PFSK-1 (cell line): Measurements from ENCODE around the gene UCP3.

Source experiments
- FOXP2 ChIP-seq: optimal IDR thresholded peaks from 2 replicates; pipeline ENCODE3; 2011; ENCODE audit warnings: borderline replicate concordance, control low read depth, inconsistent platforms; ENCODE audit not compliant: insufficient read depth; ENCODE audit errors: extremely low read length, extremely low read depth
- POLR2AphosphoS5 ChIP-seq: IDR thresholded peaks from 2 replicates; pipeline ENCODE4 v1.6.1; 2012; ENCODE audit warnings: low read depth, mild to moderate bottlenecking, control low read depth, low read length, moderate library complexity
- SIN3A ChIP-seq: IDR thresholded peaks from 2 replicates; pipeline ENCODE4 v1.6.1; 2012; ENCODE audit warnings: mild to moderate bottlenecking, low read length, moderate library complexity, borderline replicate concordance; ENCODE audit not compliant: insufficient read depth
- TAF1 ChIP-seq: IDR thresholded peaks from 2 replicates; pipeline ENCODE4 v1.6.1; 2012; ENCODE audit warnings: low read length, control low read depth, borderline replicate concordance; ENCODE audit not compliant: insufficient read depth
- TF ChIP-seq, protein P1 (sequence below), 2 experiments: IDR thresholded peaks; 2 replicates each; pipeline versions ENCODE4 v1.6.1 to v1.8.0; 2011 to 2012; ENCODE audit warnings: low read depth in 2 of 2, low read length in 2 of 2, control low read depth in 1 of 2, inconsistent platforms in 1 of 2, mild to moderate bottlenecking in 1 of 2, moderate library complexity in 1 of 2; ENCODE audit not compliant: insufficient read depth in 1 of 2

Gene UCP3

GRCh38 chr11:74018331-74019005 lies 9.6 kb upstream of the UCP3 start:
- TF ChIP-seq, protein P1, sequence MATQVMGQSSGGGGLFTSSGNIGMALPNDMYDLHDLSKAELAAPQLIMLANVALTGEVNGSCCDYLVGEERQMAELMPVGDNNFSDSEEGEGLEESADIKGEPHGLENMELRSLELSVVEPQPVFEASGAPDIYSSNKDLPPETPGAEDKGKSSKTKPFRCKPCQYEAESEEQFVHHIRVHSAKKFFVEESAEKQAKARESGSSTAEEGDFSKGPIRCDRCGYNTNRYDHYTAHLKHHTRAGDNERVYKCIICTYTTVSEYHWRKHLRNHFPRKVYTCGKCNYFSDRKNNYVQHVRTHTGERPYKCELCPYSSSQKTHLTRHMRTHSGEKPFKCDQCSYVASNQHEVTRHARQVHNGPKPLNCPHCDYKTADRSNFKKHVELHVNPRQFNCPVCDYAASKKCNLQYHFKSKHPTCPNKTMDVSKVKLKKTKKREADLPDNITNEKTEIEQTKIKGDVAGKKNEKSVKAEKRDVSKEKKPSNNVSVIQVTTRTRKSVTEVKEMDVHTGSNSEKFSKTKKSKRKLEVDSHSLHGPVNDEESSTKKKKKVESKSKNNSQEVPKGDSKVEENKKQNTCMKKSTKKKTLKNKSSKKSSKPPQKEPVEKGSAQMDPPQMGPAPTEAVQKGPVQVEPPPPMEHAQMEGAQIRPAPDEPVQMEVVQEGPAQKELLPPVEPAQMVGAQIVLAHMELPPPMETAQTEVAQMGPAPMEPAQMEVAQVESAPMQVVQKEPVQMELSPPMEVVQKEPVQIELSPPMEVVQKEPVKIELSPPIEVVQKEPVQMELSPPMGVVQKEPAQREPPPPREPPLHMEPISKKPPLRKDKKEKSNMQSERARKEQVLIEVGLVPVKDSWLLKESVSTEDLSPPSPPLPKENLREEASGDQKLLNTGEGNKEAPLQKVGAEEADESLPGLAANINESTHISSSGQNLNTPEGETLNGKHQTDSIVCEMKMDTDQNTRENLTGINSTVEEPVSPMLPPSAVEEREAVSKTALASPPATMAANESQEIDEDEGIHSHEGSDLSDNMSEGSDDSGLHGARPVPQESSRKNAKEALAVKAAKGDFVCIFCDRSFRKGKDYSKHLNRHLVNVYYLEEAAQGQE (IDR thresholded peaks at IDR 0.05; ENCODE audit: insufficient read depth in 1 of 2, low read depth in 2 of 2, low read length in 2 of 2), result no peak
- TF ChIP-seq POLR2AphosphoS5, result no peak
- TF ChIP-seq SIN3A, result no peak
- TF ChIP-seq FOXP2, result no peak
- no peak for TF ChIP-seq TAF1

GRCh38 chr11:74017631-74018030 lies 8.7 kb upstream of the UCP3 start:
- no peak for TF ChIP-seq POLR2AphosphoS5
- TF ChIP-seq SIN3A, result no peak
- no peak for TF ChIP-seq FOXP2
- TF ChIP-seq TAF1, result no peak
- TF ChIP-seq, protein P1 (IDR thresholded peaks at IDR 0.05; ENCODE audit: insufficient read depth in 1 of 2, low read depth in 2 of 2, low read length in 2 of 2), result no peak

- TF ChIP-seq, protein P1 (IDR thresholded peaks at IDR 0.05; ENCODE audit: insufficient read depth in 1 of 2, low read depth in 2 of 2, low read length in 2 of 2), result no peak
- TF ChIP-seq TAF1 (no peak), SIN3A (no peak), FOXP2 (no peak), POLR2AphosphoS5 (no peak)
These were observed 7.2 kb upstream of the UCP3 start for GRCh38 chr11:74015919-74016684.

GRCh38 chr11:74014880-74015279 lies 6.0 kb upstream of the UCP3 start:
- TF ChIP-seq FOXP2 (no peak), TAF1 (no peak)
- TF ChIP-seq, protein P1 (IDR thresholded peaks at IDR 0.05; ENCODE audit: insufficient read depth in 1 of 2, low read depth in 2 of 2, low read length in 2 of 2), result no peak
